Smooth muscle cell (in vitro differentiated cells): ENCODE measurements around the gene GRXCR1. TPM values are rescaled to one million over a fixed set of nuclear protein-coding genes. Genes with fewer than 3 reads are reported as not detected.

Source experiments
- DNase-seq: peaks from one replicate; lab custom pipeline; 2025; ENCODE audit not compliant: unreplicated experiment; lab: John Stamatoyannopoulos, UW
- H2AFZ ChIP-seq: fragments of 200-600 bp; sonication (generic); 2 replicates; pipeline ENCODE4 v1.6.0; 2016; ENCODE audit warnings: antibody characterized with exemption, low read depth, mild to moderate bottlenecking
- H3F3A ChIP-seq: fragments of 200-600 bp; sonication (generic); 2 replicates; pipeline ENCODE4 v1.6.0; 2017; ENCODE audit warnings: antibody characterized with exemption, low read depth
- H3K27ac ChIP-seq: fragments of 200-600 bp; sonication (generic); 2 replicates; pipeline ENCODE4 v1.5.1; 2016; ENCODE audit warnings: low read depth, mild to moderate bottlenecking
- H3K27me3 ChIP-seq: fragments of 200-600 bp; sonication (generic); 2 replicates; pipeline ENCODE4 v1.6.1; 2016; ENCODE audit warnings: low read depth, mild to moderate bottlenecking
- H3K36me3 ChIP-seq: fragments of 200-600 bp; sonication (generic); 2 replicates; pipeline ENCODE4 v1.5.1; 2016; ENCODE audit warnings: low read depth
- H3K4me1 ChIP-seq: fragments of 200-600 bp; sonication (generic); 2 replicates; pipeline ENCODE4 v1.5.1; 2016; ENCODE audit warnings: low read depth
- H3K4me2 ChIP-seq: fragments of 200-600 bp; sonication (generic); 2 replicates; pipeline ENCODE4 v1.6.0; 2016; ENCODE audit warnings: mild to moderate bottlenecking
- H3K4me3 ChIP-seq: fragments of 200-600 bp; sonication (generic); 2 replicates; pipeline ENCODE4 v1.5.1; 2016; ENCODE audit warnings: mild to moderate bottlenecking
- H3K79me2 ChIP-seq: fragments of 200-600 bp; sonication (generic); 2 replicates; pipeline ENCODE4 v1.6.0; 2016; ENCODE audit warnings: low read depth, mild to moderate bottlenecking
- H3K9ac ChIP-seq: fragments of 200-600 bp; sonication (generic); 2 replicates; pipeline ENCODE4 v1.6.0; 2016; ENCODE audit warnings: low read depth
- H3K9me3 ChIP-seq: fragments of 200-600 bp; sonication (generic); replicated peaks from 2 replicates; pipeline ENCODE4 v1.5.1; 2016; ENCODE audit warnings: low read depth
- H4K20me1 ChIP-seq: fragments of 200-600 bp; sonication (generic); 2 replicates; pipeline ENCODE4 v1.6.0; 2016; ENCODE audit warnings: low read depth
- WGBS: methylation state at CpG from one replicate; pipeline ENCODE4 v1.1.7; 2016; ENCODE audit warnings: low lambda C conversion rate; 5-methylcytosine and 5-hydroxymethylcytosine counted together
- polyA plus RNA-seq: library from polyadenylated mRNA; unstranded; fragments of >200 nt; fragmentation: Nextera tagmentation; extraction: Ambion mirVana; gene quantifications from 2 replicates; pipeline ENCODE4 v1.2.1, GENCODE V29; 2016
- total RNA-seq: library from RNA; depleted of rRNA; stranded (reverse); fragments of >200 nt; gene quantifications from 2 replicates; pipeline ENCODE4 v1.2.3, GENCODE V29; 2014
- TF ChIP-seq, protein P1 (sequence below): fragments of 200-600 bp; sonication (generic); IDR thresholded peaks from 2 replicates; pipeline ENCODE4 v1.5.1; 2017; ENCODE audit warnings: borderline replicate concordance, mild to moderate bottlenecking, antibody characterized with exemption; ENCODE audit not compliant: insufficient read depth, poor library complexity, severe bottlenecking

The GRXCR1 gene
- total and polyA plus RNA-seq, 2 experiments from 2014 or later = not detected

DNA sequence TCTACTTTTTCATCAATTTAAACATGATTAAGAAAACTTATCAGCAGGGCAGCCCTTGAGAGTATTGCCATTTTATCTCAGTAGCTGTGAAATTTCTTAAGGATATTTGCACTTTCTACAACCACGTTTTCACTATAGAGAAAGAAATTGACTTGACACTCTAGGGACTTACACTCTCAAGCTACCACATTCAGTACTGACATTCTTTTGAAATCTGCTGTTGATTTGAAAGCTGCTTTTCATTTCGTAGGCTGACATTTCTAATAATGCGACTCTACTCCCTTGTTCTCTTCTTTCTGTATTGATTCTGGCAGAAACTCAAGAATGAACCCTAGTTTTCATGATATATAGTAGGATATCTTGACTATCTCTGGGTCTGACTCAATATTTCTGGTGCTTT, 13.7 kb upstream of the GRXCR1 start:
- Histone ChIP-seq H3K79me2 (no peaks in the 10 kb centered on the region), H3K9me3 (no peaks in the 10 kb centered on the region), H3K4me2 (no peak overlapping the region), H4K20me1 (no peaks in the 10 kb centered on the region), H3K4me3 (no peak overlapping the region), H2AFZ (no peak overlapping the region), H3K27ac (no peak overlapping the region), H3K9ac (no peak overlapping the region), H3F3A (no peaks in the 10 kb centered on the region), H3K27me3 (no peaks in the 10 kb centered on the region), H3K36me3 (no peaks in the 10 kb centered on the region), H3K4me1 (no peaks in the 10 kb centered on the region)
- 75% methylated on average over 3 of the region's 3 CpGs for WGBS
- TF ChIP-seq, protein P1, sequence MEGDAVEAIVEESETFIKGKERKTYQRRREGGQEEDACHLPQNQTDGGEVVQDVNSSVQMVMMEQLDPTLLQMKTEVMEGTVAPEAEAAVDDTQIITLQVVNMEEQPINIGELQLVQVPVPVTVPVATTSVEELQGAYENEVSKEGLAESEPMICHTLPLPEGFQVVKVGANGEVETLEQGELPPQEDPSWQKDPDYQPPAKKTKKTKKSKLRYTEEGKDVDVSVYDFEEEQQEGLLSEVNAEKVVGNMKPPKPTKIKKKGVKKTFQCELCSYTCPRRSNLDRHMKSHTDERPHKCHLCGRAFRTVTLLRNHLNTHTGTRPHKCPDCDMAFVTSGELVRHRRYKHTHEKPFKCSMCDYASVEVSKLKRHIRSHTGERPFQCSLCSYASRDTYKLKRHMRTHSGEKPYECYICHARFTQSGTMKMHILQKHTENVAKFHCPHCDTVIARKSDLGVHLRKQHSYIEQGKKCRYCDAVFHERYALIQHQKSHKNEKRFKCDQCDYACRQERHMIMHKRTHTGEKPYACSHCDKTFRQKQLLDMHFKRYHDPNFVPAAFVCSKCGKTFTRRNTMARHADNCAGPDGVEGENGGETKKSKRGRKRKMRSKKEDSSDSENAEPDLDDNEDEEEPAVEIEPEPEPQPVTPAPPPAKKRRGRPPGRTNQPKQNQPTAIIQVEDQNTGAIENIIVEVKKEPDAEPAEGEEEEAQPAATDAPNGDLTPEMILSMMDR = no peak
- DNase-seq = no peak

GRCh38 chr4:42881253-42881652, 11.3 kb upstream of the GRXCR1 start:
- no peak overlapping the region for H3K4me3 ChIP-seq
- 76% methylated on average over 2 of the region's 2 CpGs for WGBS

DNA sequence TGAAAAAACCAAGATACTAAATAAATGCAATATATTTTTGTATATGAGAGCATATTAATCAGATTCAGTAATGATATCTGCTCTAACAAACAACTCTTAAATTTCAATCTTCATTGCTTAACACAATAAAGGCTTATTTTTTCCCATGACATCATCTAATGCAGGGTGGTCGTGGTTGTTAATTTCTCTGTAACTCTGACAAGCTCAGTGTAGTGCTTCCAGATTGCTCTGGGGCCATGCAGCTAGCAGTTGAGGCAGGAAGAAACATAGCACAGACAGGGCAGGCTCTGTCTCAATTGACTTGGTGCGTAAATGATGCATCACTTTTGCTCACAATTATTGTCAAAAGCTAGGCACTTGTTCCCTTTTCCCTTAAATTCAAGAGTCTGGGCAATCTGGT, 869 bp upstream of the GRXCR1 start:
- H3F3A ChIP-seq = no peaks in the 10 kb centered on the region

More at GRCh38 chr4:42881253-42881652, 11.3 kb upstream of the GRXCR1 start:
- no peaks in the 10 kb centered on the region for H3F3A ChIP-seq
- no peak for DNase-seq
- no peak overlapping the region for H3K9ac ChIP-seq
- no peaks in the 10 kb centered on the region for H3K4me1 ChIP-seq
- no peaks in the 10 kb centered on the region for H3K27me3 ChIP-seq
- no peaks in the 10 kb centered on the region for H3K36me3 ChIP-seq
- no peaks in the 10 kb centered on the region for H3K79me2 ChIP-seq
- H3K4me2 ChIP-seq = no peak overlapping the region
- H3K27ac ChIP-seq = no peak overlapping the region
- no peak overlapping the region for H2AFZ ChIP-seq
- no peaks in the 10 kb centered on the region for H3K9me3 ChIP-seq
- TF ChIP-seq, protein P1 = no peak
- H4K20me1 ChIP-seq = no peaks in the 10 kb centered on the region

DNA sequence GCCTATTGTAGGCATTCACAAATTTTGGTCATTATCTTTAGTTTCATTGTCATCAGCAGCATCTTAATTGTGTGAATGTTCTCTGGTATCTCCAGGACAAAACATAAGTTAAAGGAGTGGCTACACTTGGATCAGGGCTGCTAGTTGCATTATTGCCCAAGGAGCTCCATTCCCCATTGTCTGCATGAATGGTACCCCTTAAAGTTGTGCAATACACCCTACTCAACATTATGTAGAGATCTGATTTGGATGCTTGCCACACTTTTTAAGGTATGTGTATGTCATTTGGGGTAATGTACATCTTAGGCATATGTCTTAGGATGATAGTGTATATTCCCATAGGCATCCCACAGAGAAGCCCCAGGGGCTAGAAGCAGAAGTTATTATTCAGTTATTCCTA, 2.9 kb downstream of the GRXCR1 start:
- peaks cover 5% of the 10 kb centered on the region for H3K27me3 ChIP-seq
- no peak overlapping the region for H2AFZ ChIP-seq
- TF ChIP-seq, protein P1 = no peak

More for the DNA sequence above, 869 bp upstream of the GRXCR1 start:
- no peaks in the 10 kb centered on the region for H3K36me3 ChIP-seq
- H3K9me3 ChIP-seq = no peaks in the 10 kb centered on the region
- DNase-seq = no peak
- H3K79me2 ChIP-seq = no peaks in the 10 kb centered on the region
- H2AFZ ChIP-seq = no peak overlapping the region
- H3K4me2 ChIP-seq = no peak overlapping the region
- 83% methylated on average over 2 of the region's 2 CpGs for WGBS
- no peaks in the 10 kb centered on the region for H3K4me1 ChIP-seq
- H3K9ac ChIP-seq = no peak overlapping the region
- peaks cover 5% of the 10 kb centered on the region for H3K27me3 ChIP-seq
- H4K20me1 ChIP-seq = no peaks in the 10 kb centered on the region
- H3K27ac ChIP-seq = no peak overlapping the region
- no peak overlapping the region for H3K4me3 ChIP-seq
- TF ChIP-seq, protein P1 = no peak

More for the DNA sequence above, 2.9 kb downstream of the GRXCR1 start:
- H3K9ac ChIP-seq = no peak overlapping the region
- DNase-seq = no peak
- no peaks in the 10 kb centered on the region for H4K20me1 ChIP-seq
- no peaks in the 10 kb centered on the region for H3K4me1 ChIP-seq
- no peak overlapping the region for H3K4me3 ChIP-seq
- no peaks in the 10 kb centered on the region for H3F3A ChIP-seq
- H3K79me2 ChIP-seq = no peaks in the 10 kb centered on the region
- H3K4me2 ChIP-seq = no peak overlapping the region
- H3K36me3 ChIP-seq = no peaks in the 10 kb centered on the region
- H3K27ac ChIP-seq = no peak overlapping the region
- no peaks in the 10 kb centered on the region for H3K9me3 ChIP-seq
